ENCODE results near the gene ADAMTS10.

Gene ADAMTS10

DNA sequence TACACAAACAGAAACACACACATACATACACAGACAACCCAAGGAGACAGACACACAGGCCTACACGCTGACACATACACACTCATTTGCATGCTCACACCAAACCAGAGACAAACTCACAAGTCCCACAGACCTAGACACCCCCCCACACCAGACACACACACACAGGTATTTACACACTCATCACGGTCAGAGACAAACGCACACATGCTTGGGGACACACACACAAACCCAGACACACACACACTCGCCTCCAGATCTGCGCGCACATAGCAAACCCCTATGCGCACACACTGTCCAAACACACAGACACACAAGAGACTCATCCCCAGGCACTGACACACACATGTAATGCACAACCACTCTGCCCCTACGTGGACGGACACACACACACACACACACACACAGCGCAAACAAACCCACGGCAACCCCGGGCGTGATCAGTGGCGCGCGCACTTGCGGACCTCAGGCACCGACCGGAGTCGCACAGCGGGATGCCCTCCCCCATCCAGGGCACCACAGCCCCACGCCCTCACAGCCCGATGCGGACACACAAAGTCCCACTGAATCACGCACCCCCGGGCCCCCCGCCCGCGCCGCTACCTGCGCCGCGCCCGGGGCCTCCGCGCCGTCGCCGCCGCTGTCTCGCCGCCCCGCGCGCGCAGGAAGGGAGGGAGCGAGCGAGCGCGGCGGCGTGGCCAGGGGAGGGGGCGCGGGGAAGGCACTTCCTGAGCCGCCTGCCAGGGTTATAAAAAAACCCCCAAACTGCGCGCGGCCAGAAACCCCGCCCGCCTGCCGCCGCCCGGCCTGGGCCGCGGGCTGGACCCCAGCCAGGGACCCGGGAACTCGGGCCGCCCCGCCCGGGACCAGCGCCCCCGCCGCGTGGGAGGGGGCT lies at the start of gene ADAMTS10:
ADAMTS10 (minus strand) TSS at position 675 of the 895 bp plus-strand sequence. CDS start 5,005 bp downstream, outside the sequence.
- Histone ChIP-seq H3K36me3 (replicated peaks; ENCODE audit: insufficient read depth, low read length) (no peaks in the 10 kb centered on the region), H3K9me2 (replicated peaks; ENCODE audit: insufficient read depth, low read length) (no peaks in the 10 kb centered on the region), H4K20me1 (ENCODE audit: insufficient read depth, low read length) (no peaks in the 10 kb centered on the region), H3K27ac (ENCODE audit: low read length) (no peak within 1 kb of the TSS), H3K4me3 (ENCODE audit: low read length) (no peak within 1 kb of the TSS), H3F3A (ENCODE audit: insufficient read depth, low read length) (no peaks in the 10 kb centered on the region), H3K9ac (ENCODE audit: low read length) (no peak within 1 kb of the TSS), H2AFZ (ENCODE audit: low read length) (no peak within 1 kb of the TSS), H3K4me2 (ENCODE audit: low read depth, low read length) (no peak within 1 kb of the TSS), H3K9me3 (replicated peaks; ENCODE audit: insufficient read depth, low read length) (no peaks in the 10 kb centered on the region), H3K27me3 (replicated peaks; ENCODE audit: insufficient read depth, low read length) (peaks cover 59% of the 10 kb centered on the region), H3K4me1 (ENCODE audit: low read length) (no peaks in the 10 kb centered on the region), H3K79me2 (ENCODE audit: low read length) (no peaks in the 10 kb centered on the region)
- TF ChIP-seq EZH2phosphoT487 (IDR thresholded peaks at IDR 0.05; ENCODE audit: low read length) = no peak
- TF ChIP-seq, protein P1, sequence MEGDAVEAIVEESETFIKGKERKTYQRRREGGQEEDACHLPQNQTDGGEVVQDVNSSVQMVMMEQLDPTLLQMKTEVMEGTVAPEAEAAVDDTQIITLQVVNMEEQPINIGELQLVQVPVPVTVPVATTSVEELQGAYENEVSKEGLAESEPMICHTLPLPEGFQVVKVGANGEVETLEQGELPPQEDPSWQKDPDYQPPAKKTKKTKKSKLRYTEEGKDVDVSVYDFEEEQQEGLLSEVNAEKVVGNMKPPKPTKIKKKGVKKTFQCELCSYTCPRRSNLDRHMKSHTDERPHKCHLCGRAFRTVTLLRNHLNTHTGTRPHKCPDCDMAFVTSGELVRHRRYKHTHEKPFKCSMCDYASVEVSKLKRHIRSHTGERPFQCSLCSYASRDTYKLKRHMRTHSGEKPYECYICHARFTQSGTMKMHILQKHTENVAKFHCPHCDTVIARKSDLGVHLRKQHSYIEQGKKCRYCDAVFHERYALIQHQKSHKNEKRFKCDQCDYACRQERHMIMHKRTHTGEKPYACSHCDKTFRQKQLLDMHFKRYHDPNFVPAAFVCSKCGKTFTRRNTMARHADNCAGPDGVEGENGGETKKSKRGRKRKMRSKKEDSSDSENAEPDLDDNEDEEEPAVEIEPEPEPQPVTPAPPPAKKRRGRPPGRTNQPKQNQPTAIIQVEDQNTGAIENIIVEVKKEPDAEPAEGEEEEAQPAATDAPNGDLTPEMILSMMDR (IDR thresholded peaks at IDR 0.05; ENCODE audit: low read length) = no peak
- no peak for TF ChIP-seq EZH2 (optimal IDR thresholded peaks at IDR 0.05; ENCODE audit: low read depth, low read length)
- no peak for DNase-seq

DNA sequence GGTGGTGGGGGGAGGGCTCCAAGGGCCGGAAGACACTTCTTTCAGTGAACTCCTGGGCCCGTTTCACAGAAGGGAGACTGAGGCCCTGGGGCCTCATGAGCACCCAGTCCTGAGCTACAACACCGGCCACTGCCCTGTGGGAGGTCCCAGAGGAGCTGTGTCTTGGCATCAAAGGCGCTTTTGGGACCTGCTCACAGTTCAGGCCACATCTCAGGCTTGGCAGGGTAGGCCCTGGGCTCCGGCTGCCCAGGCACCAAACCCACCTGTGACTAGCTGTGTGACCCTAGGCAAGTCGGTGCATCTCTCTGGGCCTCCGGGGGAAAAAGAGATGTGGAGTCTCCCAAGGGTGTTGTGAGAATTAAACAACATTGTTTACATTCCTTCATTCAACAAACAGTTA lies 49.4 kb upstream of the ADAMTS10 start:
- no peak for DNase-seq
- Histone ChIP-seq H3K4me1 (ENCODE audit: low read length) (peaks cover 4% of the 10 kb centered on the region; the same call in 1 of the 2 replicates), H3K4me3 (ENCODE audit: low read length) (no peak overlapping the region), H4K20me1 (ENCODE audit: insufficient read depth, low read length) (no peaks in the 10 kb centered on the region), H2AFZ (ENCODE audit: low read length) (no peak overlapping the region), H3K27ac (ENCODE audit: low read length) (no peak overlapping the region), H3K4me2 (ENCODE audit: low read depth, low read length) (no peak overlapping the region), H3K9me3 (replicated peaks; ENCODE audit: insufficient read depth, low read length) (no peaks in the 10 kb centered on the region), H3K9me2 (replicated peaks; ENCODE audit: insufficient read depth, low read length) (no peaks in the 10 kb centered on the region), H3F3A (ENCODE audit: insufficient read depth, low read length) (no peaks in the 10 kb centered on the region), H3K27me3 (replicated peaks; ENCODE audit: insufficient read depth, low read length) (peaks cover 53% of the 10 kb centered on the region), H3K9ac (ENCODE audit: low read length) (no peak overlapping the region), H3K79me2 (ENCODE audit: low read length) (no peaks in the 10 kb centered on the region), H3K36me3 (replicated peaks; ENCODE audit: insufficient read depth, low read length) (no peaks in the 10 kb centered on the region)
- TF ChIP-seq, protein P1 (IDR thresholded peaks at IDR 0.05; ENCODE audit: low read length) = no peak
- TF ChIP-seq EZH2phosphoT487 (IDR thresholded peaks at IDR 0.05; ENCODE audit: low read length) (no peak), EZH2 (optimal IDR thresholded peaks at IDR 0.05; ENCODE audit: low read depth, low read length) (no peak)

DNA sequence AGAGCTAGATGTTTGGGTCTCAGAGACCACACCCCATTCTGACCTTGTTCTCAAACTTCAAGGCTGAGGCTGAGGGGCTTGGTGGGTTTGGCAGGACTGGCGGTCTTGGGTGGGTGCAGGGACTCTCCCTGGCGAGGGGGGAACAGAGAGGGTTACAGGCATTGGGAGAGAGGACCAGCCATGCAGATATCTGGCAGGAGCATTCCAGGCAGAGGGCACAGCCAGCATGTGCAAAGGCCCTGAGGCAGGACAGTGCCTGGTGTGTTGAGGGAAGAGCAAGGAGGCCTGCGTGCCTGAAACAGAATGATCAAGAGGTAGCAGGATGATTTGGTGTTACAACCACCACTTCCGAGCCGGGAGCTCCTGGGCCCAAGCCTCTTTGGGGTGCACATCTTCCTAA lies 47.4 kb upstream of the ADAMTS10 start:
- peaks cover 60% of the 10 kb centered on the region for H3K27me3 ChIP-seq (replicated peaks; ENCODE audit: insufficient read depth, low read length)
- TF ChIP-seq EZH2phosphoT487 (IDR thresholded peaks at IDR 0.05; ENCODE audit: low read length) (no peak), EZH2 (optimal IDR thresholded peaks at IDR 0.05; ENCODE audit: low read depth, low read length) (no peak)
- TF ChIP-seq, protein P1 (IDR thresholded peaks at IDR 0.05; ENCODE audit: low read length) = no peak
- H3K27ac ChIP-seq (ENCODE audit: low read length) = no peak overlapping the region
- H3K9me2 ChIP-seq (replicated peaks; ENCODE audit: insufficient read depth, low read length) = no peaks in the 10 kb centered on the region
- H3K9ac ChIP-seq (ENCODE audit: low read length) = no peak overlapping the region
- H3K4me1 ChIP-seq (ENCODE audit: low read length) = peaks cover 7% of the 10 kb centered on the region; the same call in 1 of the 2 replicates
- H3K4me3 ChIP-seq (ENCODE audit: low read length) = no peak overlapping the region
- no peaks in the 10 kb centered on the region for H3K36me3 ChIP-seq (replicated peaks; ENCODE audit: insufficient read depth, low read length)
- no peak overlapping the region for H3K4me2 ChIP-seq (ENCODE audit: low read depth, low read length)
- no peaks in the 10 kb centered on the region for H3K79me2 ChIP-seq (ENCODE audit: low read length)
- no peak overlapping the region for H2AFZ ChIP-seq (ENCODE audit: low read length)
- DNase-seq = no peak
- no peaks in the 10 kb centered on the region for H3K9me3 ChIP-seq (replicated peaks; ENCODE audit: insufficient read depth, low read length)
- no peaks in the 10 kb centered on the region for H4K20me1 ChIP-seq (ENCODE audit: insufficient read depth, low read length)
- no peaks in the 10 kb centered on the region for H3F3A ChIP-seq (ENCODE audit: insufficient read depth, low read length)
